H54 (cell line): Measurements from ENCODE around the gene CT45A9.
"Not testable (repeated sequence)": the region's sequence is repeated elsewhere in the genome, so short reads cannot be mapped to it uniquely, and the experiment has no call there.

Experiments used
- DNase-seq: peaks from one replicate; pipeline ENCODE4 v3.0.0; 2011; ENCODE audit warnings: low spot score, mixed read lengths; ENCODE audit not compliant: insufficient read length
- FAIRE-seq: peaks from 3 replicates; lab custom pipeline; 2011; peaks lifted over from hg19 to GRCh38; lab: Jason Lieb, UNC
- POLR2A ChIP-seq: IDR thresholded peaks from 2 replicates; pipeline ENCODE4 v1.6.1; 2011; ENCODE audit warnings: low read depth, mild to moderate bottlenecking, low read length

The CT45A9 gene

DNA sequence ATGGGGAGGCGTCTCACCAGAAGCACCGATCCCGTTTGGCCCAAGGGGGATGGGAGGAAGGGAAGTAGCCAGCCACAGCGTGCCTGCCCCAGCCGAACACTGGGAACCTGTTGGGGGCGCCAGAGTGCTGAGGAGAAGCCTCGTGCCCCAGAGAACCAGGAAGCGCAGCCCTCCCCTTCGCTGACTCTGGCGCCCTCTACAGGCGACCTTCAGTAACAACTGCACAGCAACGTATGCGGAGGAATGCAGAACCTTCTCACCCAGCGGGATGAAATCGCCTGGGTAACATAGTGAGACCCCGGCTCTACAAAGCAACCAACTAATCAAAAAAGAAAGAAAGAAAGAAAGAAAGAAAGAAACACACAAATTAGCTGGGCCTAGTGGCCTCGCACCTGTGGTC, at the start of gene CT45A9:
TSS of gene CT45A9 (minus strand) at position 101 of the 400 bp plus-strand sequence. CDS start 3,751 bp downstream, outside the sequence.
- FAIRE-seq, DNase-seq: not testable (repeated sequence)

- DNase-seq, FAIRE-seq: not testable (repeated sequence)
These were observed 48.9 kb upstream of the CT45A9 start for GRCh38 chrX:135920516-135920915.

GRCh38 chrX:135914404-135914803, 42.8 kb upstream of the CT45A9 start:
- DNase-seq: no peak
- no peak for FAIRE-seq
- TF ChIP-seq POLR2A: no peak

- no peak for TF ChIP-seq POLR2A
- DNase-seq (no peak), FAIRE-seq (no peak)
These were observed 38.6 kb upstream of the CT45A9 start for GRCh38 chrX:135910251-135910650.

DNA sequence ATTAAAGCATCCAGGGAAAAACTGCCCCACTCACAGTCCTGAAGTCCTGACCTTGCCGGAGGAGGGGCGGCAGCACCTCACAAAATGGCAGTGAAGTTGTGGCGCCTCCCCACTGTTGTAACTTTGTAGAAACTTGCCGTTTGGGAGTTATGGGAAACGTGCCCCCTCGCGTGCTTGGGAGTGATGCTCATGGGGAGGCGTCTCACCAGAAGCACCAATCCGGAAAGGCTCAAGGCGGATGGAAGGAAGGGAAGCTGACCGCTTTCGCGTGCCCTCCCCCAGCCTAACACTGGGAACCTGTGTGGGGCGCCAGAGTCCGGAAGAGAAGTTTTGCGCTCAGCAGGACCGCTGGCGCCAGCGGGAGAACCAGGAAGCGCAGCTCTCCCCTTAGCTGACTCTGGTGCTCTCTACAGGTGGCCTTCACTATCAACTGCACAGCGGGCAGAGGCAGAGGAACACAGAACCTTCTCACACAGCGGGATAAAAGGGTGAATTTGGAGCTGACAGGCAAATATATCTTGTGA, 21.7 kb upstream of the CT45A9 start, which contains the start of the genes CT45A10 and SAGE1:
TSS of gene CT45A10 (minus strand) at position 151 of the 524 bp plus-strand sequence. CDS start 8,100 bp downstream, outside the sequence.
TSS of gene SAGE1 (plus strand) at position 423 of the 524 bp plus-strand sequence. CDS start 2,527 bp downstream, outside the sequence.
- no peak for TF ChIP-seq POLR2A
- DNase-seq: no peak
- no peak for FAIRE-seq

DNA sequence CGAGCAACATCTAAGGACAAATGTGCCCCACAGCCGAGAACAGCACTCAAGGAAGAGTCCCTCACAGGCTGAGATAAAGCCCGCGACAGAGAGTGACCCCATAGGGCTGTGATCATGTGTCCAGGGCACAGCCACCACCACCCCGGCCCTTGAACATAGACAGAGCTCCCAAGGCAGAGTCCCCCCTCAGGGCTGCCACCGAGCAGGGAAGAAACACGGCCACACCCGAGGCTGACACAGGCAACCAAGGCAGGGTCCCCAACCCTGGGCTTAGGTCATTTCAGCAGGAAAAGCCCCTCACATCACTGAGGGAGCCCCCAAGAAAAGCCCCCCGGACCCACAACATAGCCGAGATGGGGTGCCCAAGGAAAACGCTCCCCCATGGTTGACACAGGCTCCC, 21.2 kb upstream of the CT45A9 start:
- FAIRE-seq (no peak), DNase-seq (no peak)
- TF ChIP-seq POLR2A: no peak

DNA sequence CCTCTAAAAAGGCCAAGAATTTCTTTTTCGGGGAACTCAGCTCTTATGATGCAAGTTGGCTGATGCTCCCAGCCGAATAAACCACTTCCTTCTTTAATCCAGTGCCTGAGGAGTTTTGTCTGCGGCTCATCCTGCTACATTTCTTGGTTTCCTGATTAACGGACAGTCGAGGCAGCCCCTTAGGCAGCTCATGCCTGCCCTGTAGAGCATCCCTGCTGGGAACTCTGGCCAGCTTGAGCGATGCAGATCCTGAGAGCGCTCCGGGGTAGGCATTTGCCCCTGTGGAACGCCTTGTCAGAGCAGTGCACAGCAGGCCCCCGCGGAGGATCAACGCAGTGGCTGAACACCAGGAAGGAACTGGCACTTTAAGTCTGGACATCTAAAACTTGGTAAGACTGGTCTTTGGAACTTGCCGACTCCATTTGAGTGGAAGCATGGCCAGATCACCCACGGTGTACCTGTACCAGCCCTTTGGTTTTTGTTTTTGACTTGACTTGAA, 18.5 kb upstream of the CT45A9 start:
- DNase-seq (no peak), FAIRE-seq (no peak)
- no peak for TF ChIP-seq POLR2A

DNA sequence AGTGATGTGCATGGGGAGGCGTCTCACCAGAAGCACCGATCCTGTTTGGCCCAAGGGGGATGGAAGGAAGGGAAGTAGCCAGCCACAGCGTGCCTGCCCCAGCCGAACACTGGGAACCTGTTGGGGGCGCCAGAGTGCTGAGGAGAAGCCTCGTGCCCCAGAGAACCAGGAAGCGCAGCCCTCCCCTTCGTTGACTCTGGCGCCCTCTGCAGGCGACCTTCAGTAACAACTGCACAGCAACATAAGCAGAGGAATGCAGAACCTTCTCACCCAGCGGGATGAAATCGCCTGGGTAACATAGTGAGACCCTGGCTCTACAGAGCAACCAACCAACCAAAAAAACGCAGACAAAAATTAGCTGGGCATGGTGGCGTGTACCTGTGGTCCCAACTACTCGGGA, 17.4 kb upstream of the CT45A9 start:
- not testable (repeated sequence) for FAIRE-seq, DNase-seq

GRCh38 chrX:135888230-135888629, 16.6 kb upstream of the CT45A9 start:
- not testable (repeated sequence) for DNase-seq, FAIRE-seq

GRCh38 chrX:135882741-135883140, 11.1 kb upstream of the CT45A9 start:
- DNase-seq, FAIRE-seq: not testable (repeated sequence)

DNA sequence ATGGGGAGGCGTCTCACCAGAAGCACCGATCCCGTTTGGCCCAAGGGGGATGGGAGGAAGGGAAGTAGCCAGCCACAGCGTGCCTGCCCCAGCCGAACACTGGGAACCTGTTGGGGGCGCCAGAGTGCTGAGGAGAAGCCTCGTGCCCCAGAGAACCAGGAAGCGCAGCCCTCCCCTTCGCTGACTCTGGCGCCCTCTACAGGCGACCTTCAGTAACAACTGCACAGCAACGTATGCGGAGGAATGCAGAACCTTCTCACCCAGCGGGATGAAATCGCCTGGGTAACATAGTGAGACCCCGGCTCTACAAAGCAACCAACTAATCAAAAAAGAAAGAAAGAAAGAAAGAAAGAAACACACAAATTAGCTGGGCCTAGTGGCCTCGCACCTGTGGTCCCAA, 17.2 kb downstream of the CT45A9 start, which contains the start of gene CT45A8:
TSS of gene CT45A8 (minus strand) at position 101 of the 400 bp plus-strand sequence. CDS start 3,755 bp downstream, outside the sequence.
- DNase-seq, FAIRE-seq: not testable (repeated sequence)

- FAIRE-seq, DNase-seq: not testable (repeated sequence)
These were observed 34.4 kb downstream of the CT45A9 start, which contains the start of gene CT45A7 for GRCh38 chrX:135837180-135837579. Gene CT45A7 (minus strand): TSS chrX:135837280. CDS start chrX:135833533, 3,747 bp downstream.

GRCh38 chrX:135819912-135820311, 51.7 kb downstream of the CT45A9 start, which contains the start of gene CT45A2:
Gene CT45A2 (minus strand): TSS chrX:135820012. CDS start chrX:135816265, 3,747 bp downstream.
- FAIRE-seq: not testable (repeated sequence)

More at GRCh38 chrX:135819912-135820311, 51.7 kb downstream of the CT45A9 start, which contains the start of gene CT45A2:
- DNase-seq: not testable (repeated sequence)
